Measurements from ENCODE around the gene STARD10. TPM values are rescaled to one million over a fixed set of nuclear protein-coding genes. Genes with fewer than 3 reads are reported as not detected.

STARD10 gene
- total and polyA plus RNA-seq, 9 of the 15 experiments (the other 6 are each of a cell fraction or from before 2014, with no cell fraction given): 0.15 to 52.9 (median 32.3) TPM

GRCh38 chr11:72732329-72732728 lies 61.5 kb downstream of the STARD10 start:
- Histone ChIP-seq H3K9ac (ENCODE audit: insufficient read depth in 1 of 2, low read depth in 2 of 2, low read length in 2 of 2) (no peak overlapping the region), H3K27me3 (ENCODE audit: control insufficient read depth in 2 of 2, insufficient read depth in 2 of 2, low read length in 2 of 2) (no peaks in the 10 kb centered on the region), H3K4me2 (ENCODE audit: insufficient read depth, low read length) (no peak overlapping the region), H3K4me3 (no peak overlapping the region), H3K9me3 (replicated peaks; ENCODE audit: control insufficient read depth, insufficient read depth, low read depth, low read length) (no peaks in the 10 kb centered on the region; the same call in 1 of the 2 replicates), H3K27ac (ENCODE audit: extremely low read depth, low read depth, low read length) (no peak overlapping the region), H3K79me2 (ENCODE audit: control insufficient read depth, insufficient read depth, low read length) (peaks cover 44% of the 10 kb centered on the region), H4K20me1 (replicated peaks; ENCODE audit: control insufficient read depth, insufficient read depth, low read length) (no peaks in the 10 kb centered on the region; the same call in 1 of the 2 replicates), H3K4me1 (replicated peaks in 1 of 2; ENCODE audit: control insufficient read depth in 2 of 2, insufficient read depth in 2 of 2, low read length in 2 of 2) (peaks cover 22 to 23% of the 10 kb centered on the region in 2 experiments), H3K9me1 (ENCODE audit: control insufficient read depth, insufficient read depth, low read length) (peaks cover 4% of the 10 kb centered on the region), H3K36me3 (ENCODE audit: control insufficient read depth, insufficient read depth, low read length) (peaks cover 36% of the 10 kb centered on the region; the same call in 2 of the 3 replicates), H2AFZ (ENCODE audit: low read depth, low read length) (no peak overlapping the region)
- ATAC-seq (no peak), FAIRE-seq (no peak), DNase-seq (ENCODE audit: extremely low read depth in 1 of 4, low spot score in 3 of 4) (no peak)
- intact Hi-C loops (cut with micrococcal nuclease) (no loop called here), in situ Hi-C loops (cut with MboI) (no loop called here)
- ChIA-PET CTCF (ENCODE audit: low intra/inter-chr PET ratio) (no interaction called here), POLR2A (interaction anchor here (0.6 kb wide), 1 partner anchor 33 kb away, joined by 3 read pairs; no protein-coding TSS in a partner anchor)
- TF ChIP-seq, protein P1, sequence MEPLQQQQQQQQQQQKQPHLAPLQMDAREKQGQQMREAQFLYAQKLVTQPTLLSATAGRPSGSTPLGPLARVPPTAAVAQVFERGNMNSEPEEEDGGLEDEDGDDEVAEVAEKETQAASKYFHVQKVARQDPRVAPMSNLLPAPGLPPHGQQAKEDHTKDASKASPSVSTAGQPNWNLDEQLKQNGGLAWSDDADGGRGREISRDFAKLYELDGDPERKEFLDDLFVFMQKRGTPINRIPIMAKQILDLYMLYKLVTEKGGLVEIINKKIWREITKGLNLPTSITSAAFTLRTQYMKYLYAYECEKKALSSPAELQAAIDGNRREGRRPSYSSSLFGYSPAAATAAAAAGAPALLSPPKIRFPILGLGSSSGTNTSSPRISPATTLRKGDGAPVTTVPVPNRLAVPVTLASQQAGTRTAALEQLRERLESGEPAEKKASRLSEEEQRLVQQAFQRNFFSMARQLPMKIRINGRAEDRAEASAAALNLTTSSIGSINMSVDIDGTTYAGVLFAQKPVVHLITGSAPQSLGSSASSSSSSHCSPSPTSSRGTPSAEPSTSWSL (CRISPR knock-in tag; IDR thresholded peaks at IDR 0.05; ENCODE audit: borderline replicate concordance): no peak
- no peak for TF ChIP-seq HDAC3 (IDR thresholded peaks at IDR 0.05; ENCODE audit: borderline replicate concordance, partially characterized antibody)
- TF ChIP-seq ASH1L (IDR thresholded peaks at IDR 0.05; ENCODE audit: borderline replicate concordance, low read depth, partially characterized antibody): no peak
- no peak for TF ChIP-seq ZNF165 (CRISPR knock-in tag; IDR thresholded peaks at IDR 0.05; ENCODE audit: borderline replicate concordance)
- no peak for TF ChIP-seq MXI1 (IDR thresholded peaks at IDR 0.05; ENCODE audit: low read depth, low read length)
- no peak for TF ChIP-seq BRF1 (IDR thresholded peaks at IDR 0.05; ENCODE audit: borderline replicate concordance, extremely low read depth, insufficient read length)
- no peak for TF ChIP-seq KDM4B (IDR thresholded peaks at IDR 0.05; ENCODE audit: borderline replicate concordance in 2 of 2, low read depth in 1 of 2)
- TF ChIP-seq, protein P2, sequence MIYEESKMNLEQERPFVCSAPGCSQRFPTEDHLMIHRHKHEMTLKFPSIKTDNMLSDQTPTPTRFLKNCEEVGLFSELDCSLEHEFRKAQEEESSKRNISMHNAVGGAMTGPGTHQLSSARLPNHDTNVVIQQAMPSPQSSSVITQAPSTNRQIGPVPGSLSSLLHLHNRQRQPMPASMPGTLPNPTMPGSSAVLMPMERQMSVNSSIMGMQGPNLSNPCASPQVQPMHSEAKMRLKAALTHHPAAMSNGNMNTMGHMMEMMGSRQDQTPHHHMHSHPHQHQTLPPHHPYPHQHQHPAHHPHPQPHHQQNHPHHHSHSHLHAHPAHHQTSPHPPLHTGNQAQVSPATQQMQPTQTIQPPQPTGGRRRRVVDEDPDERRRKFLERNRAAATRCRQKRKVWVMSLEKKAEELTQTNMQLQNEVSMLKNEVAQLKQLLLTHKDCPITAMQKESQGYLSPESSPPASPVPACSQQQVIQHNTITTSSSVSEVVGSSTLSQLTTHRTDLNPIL (CRISPR knock-in tag; IDR thresholded peaks at IDR 0.05): no peak
- no peak for TF ChIP-seq PYGO2 (tag; IDR thresholded peaks at IDR 0.05)
- TF ChIP-seq FOXJ3 (CRISPR knock-in tag; IDR thresholded peaks at IDR 0.05): no peak
- TF ChIP-seq, protein P3, sequence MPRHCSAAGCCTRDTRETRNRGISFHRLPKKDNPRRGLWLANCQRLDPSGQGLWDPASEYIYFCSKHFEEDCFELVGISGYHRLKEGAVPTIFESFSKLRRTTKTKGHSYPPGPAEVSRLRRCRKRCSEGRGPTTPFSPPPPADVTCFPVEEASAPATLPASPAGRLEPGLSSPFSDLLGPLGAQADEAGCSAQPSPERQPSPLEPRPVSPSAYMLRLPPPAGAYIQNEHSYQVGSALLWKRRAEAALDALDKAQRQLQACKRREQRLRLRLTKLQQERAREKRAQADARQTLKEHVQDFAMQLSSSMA (CRISPR knock-in tag; IDR thresholded peaks at IDR 0.05): no peak
- no peak for TF ChIP-seq ZFPM2 (CRISPR knock-in tag; IDR thresholded peaks at IDR 0.05)
- no peak for TF ChIP-seq NFYB (IDR thresholded peaks at IDR 0.05; ENCODE audit: extremely low read depth, insufficient read length)
- TF ChIP-seq, protein P4, sequence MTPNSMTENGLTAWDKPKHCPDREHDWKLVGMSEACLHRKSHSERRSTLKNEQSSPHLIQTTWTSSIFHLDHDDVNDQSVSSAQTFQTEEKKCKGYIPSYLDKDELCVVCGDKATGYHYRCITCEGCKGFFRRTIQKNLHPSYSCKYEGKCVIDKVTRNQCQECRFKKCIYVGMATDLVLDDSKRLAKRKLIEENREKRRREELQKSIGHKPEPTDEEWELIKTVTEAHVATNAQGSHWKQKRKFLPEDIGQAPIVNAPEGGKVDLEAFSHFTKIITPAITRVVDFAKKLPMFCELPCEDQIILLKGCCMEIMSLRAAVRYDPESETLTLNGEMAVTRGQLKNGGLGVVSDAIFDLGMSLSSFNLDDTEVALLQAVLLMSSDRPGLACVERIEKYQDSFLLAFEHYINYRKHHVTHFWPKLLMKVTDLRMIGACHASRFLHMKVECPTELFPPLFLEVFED (CRISPR knock-in tag; conservative IDR thresholded peaks at IDR 0.05): no peak
- TF ChIP-seq CBX2 (IDR thresholded peaks at IDR 0.05; ENCODE audit: insufficient read depth, low read length, poor library complexity, severe bottlenecking): no peak
- 89% methylated on average over 8 of the region's 10 CpGs for WGBS (ENCODE audit: insufficient coverage, low coverage, missing lambda C conversion rate)
- BruUV-seq (replicated peaks): no TSS peak

All from K562 (cell line).